Left hindlimb (tissue), 1 donor: ENCODE measurements around the gene ORC1.

Source experiments
- DNase-seq: peaks from one replicate; pipeline ENCODE4 v3.0.0-alpha.2; 2018

The ORC1 gene

GRCh38 chr1:52404116-52404974 lies at the start of gene ORC1, which contains the start of gene PRPF38A:
TSS of gene ORC1 (minus strand) at chr1:52404423. CDS start at chr1:52402223, 2,200 bp downstream.
TSS of gene PRPF38A (plus strand) at chr1:52404602. CDS start at chr1:52404750, 148 bp downstream.
- DNase-seq, result peak; percentile 97

DNA sequence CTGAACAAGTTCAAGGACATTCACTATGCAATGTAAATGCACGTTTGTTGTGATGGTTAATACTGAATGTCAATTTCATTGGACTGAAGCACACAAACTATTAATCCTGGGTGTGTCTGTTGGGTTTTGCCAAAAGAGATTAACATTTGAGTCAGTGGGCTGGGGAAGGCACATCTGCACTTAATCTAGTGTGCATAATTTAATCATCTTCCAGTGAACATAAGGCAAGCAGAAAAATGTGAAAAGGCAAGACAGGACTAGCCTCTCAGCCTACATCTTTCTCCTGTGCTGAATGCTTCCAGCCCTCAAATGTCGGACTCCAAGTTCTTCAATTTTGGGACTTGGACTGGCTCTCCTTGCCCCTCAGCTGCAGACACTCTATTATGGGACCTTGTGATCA lies 40.2 kb upstream of the ORC1 start:
- no peak for DNase-seq

- DNase-seq, result no peak
Measured at GRCh38 chr1:52439976-52440375, 35.8 kb upstream of the ORC1 start.

DNA sequence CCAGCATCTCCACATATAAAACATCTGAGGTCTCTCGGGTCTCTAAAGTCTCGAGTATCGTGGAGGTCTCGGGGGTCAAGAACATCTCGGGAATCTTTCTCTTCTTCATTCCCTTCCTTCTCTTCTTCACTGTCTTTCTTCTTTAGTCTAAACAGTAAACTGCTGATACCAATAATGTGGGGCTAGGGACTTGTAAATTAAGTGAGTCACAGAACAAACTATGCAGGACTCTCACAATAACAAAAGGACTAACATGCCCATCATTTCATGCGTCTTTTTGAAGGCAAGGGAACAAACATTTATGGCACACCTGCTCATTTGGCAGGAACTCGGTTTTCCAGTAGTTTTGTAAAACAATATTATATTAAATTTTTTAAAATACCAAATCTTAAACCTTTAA lies 32.6 kb upstream of the ORC1 start:
- DNase-seq, result no peak

- DNase-seq, result no peak
Measured at GRCh38 chr1:52435650-52436049, 31.4 kb upstream of the ORC1 start.

DNA sequence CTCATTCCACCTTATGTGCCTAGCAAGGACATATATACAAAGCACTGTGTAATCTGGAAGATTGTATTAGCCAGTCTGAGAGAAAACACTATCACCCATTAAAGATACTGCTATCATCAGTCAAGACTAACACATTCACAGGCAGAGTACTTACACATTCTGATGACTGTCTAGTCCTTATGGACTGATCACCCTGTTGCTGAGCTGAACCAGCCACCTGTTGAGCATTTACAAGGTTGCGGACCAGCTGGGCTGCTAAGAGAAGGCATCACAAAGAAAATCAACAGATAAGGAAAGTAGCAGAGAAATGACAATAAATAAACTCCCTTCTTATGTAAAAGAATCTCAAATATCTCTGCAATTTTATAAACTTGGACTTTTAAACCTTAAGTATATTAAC lies 31.0 kb upstream of the ORC1 start:
- no peak for DNase-seq

DNA sequence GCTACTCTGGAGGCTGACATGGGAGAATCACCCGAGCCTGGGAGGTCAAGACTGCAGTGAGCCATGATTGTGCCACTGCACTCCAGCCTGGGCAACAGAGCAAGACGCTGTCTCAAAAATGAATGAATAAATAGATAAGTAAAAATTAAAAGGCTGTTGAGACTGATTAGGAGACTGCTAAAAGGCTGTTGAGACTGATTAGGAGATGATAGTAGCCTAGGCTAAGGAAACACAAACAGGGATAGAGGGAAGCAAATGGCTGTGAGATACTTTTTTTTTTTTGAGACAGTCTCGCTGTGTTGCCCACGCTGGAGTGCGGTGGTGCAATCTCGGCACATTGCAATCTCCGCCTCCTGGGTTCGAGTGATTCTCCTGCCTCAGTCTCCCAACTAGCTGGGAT lies 28.6 kb upstream of the ORC1 start:
- no peak for DNase-seq

DNA sequence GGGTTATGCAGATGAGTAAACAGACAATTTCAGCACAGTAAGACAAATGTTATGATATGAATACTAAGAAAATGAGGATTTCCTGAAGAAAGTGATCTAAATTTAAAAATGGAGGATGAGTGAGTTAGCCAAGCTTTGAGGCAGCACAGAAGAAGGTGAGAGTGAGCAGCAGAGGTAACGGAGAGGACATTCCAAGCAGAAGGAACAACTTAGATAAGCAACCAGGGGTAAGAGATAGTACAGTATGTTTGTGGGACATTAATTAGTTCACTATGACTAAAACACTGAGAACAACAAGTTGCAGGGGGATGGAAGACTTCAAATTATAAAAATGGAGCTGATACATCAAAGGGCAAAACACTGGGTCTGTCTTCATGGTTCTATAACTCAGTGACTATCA lies 22.9 kb upstream of the ORC1 start:
- no peak for DNase-seq

DNA sequence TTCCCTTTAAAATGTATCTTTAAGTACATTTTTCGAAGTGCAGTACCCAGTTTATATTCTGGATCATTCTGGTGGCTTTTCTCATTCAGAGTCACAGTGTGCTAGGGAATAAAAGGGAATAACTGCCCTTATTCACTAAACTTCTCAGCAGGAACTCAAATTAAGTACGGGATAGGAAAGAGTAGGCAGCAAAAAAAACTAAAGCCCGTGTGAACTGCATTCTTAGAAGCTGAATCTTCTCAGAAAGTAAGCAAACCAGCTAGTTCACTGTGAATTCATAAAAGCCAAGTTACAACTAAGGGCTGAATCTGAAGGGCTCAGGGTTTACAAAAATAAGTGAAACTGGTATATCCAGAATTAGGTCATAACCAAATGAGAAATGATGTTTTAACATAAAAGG lies 22.1 kb upstream of the ORC1 start:
- no peak for DNase-seq

GRCh38 chr1:52424813-52425212 lies 20.6 kb upstream of the ORC1 start:
- no peak for DNase-seq

DNA sequence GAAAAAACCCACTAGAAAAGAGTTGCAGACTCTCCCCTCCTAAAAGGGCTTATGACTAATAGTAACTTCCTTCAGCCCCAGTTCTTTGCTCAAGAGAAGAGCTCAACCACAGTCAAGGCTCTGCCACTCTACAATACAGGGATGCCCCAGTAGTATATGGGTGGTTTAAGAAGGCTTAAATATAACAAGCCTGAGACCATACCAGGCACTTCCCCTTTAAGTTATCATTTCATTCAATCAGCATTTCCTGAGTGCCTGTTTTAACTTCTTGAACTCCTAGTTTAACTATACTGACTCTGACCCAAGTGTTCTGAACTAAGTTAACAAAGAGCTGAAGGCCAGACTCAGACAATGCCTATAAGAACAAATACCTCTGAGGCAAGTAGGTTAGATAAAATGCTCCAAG lies 20.0 kb upstream of the ORC1 start:
- no peak for DNase-seq

- DNase-seq, result no peak
Measured at GRCh38 chr1:52423771-52424170, 19.5 kb upstream of the ORC1 start.

- DNase-seq, result no peak
Measured at GRCh38 chr1:52423055-52423454, 18.8 kb upstream of the ORC1 start.

DNA sequence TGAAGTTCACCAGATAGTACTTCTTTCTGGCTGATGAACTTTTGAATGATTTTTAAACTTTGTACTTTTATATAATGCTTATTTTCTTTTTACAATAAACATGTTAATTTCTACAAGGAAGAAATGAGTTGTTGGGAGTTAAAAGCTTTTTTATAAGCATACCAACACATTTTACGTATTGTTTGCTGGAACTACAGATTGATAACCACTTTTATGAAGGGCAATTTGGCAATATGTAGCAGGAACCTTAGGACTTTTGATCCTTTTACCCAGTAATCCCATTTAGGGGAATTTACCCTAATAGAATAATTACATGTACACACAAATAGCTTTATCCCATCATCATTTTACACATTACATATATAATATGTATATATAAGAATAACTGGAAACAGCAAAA lies 16.5 kb upstream of the ORC1 start:
- no peak for DNase-seq

GRCh38 chr1:52416811-52417210 lies 12.6 kb upstream of the ORC1 start:
- DNase-seq, result no peak

GRCh38 chr1:52414942-52415341 lies 10.7 kb upstream of the ORC1 start:
- no peak for DNase-seq

DNA sequence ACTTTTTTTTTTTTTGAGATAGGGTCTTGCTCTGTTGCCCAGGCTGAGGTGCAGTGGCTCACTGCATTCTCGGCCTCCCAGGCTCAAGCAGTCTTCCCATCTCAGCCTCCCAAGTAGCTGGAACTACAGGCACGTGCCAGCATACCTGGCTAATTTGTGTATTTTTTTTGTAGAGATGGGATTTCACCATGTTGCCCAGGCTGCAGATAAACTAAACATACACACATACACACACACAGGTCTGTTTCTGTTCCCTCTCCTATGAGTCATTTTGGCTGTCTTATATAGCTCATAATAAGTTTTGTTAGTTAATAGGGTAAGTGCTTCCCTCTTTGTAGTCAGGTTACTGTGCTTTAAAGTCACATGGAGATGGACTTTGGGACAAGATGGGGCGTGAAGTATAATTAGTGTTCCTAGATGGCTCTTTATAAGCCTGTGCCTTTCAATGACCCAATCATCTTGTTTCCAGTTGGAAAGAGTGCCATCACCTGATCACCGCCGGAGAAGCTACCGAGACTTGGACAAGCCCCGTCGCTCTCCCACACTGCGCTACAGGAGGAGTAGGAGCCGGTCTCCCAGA lies 9.3 kb upstream of the ORC1 start:
- no peak for DNase-seq

DNA sequence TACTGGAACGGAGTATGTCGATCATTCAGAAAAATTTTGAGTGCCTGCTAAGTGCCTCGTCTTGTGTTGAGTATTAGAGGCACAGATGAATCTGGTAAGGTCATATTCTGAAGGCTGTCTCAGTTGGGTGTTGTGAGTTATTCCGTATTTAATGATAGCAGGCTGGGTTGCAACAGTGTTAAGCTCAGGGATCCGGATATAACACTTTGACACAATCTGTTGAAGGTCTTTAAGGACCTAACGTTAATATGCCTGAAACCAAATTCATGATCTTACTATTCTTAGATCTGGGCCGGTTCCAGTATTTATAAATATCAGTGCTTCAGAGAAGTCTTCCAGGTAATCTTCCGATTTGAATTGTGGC lies 734 bp upstream of the ORC1 start:
- DNase-seq, result no peak

DNA sequence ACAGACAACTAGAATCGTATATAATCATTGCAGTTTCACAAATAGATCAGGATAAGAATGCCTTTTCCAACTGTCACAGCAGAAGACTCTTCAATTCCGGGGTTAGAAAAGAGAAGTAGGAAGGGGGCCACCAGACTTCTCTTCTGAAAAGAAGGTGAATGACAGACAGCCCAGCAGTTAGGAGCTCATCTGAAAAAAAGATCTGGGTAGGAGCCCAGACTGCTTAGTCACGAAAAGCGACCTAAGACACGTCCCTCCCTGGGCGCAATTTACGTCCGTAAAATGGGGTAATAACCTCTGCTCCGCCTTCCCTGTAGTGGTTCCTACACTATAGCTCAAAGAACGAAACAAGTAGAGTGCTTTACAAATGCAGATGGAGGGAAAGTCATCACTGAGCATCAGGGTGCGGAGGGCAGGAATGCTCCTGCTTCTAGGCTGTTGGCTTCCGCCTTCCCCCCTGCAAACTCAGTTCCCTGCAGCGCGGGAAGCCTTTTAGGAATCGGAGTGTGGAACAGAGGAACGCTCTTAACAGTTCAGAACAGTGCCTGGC lies 582 bp downstream of the ORC1 start:
- DNase-seq, result no peak

- DNase-seq, result no peak
Measured at GRCh38 chr1:52402860-52403240, 1.4 kb downstream of the ORC1 start.

GRCh38 chr1:52400131-52400530 lies 4.1 kb downstream of the ORC1 start:
- DNase-seq, result no peak

DNA sequence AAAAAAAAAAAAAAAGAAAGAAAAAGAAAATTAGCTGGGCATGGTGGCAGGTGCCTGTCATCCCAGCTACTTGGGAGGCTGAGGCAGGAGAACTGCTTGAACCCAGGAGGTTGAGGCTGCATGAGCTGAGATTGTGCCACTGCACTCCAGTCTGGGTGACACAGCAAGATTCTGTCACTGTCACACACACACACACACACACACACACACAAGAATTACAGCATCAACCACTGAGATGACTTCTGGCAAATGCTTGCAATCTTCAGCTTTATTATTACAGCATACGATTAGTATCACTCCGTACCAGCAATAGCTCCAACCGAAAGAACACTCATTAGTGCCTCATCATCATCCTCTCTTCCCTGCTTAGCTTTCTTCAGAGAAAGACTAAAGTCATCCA lies 4.6 kb downstream of the ORC1 start:
- DNase-seq, result no peak

GRCh38 chr1:52393174-52393573 lies 11.0 kb downstream of the ORC1 start:
- no peak for DNase-seq

DNA sequence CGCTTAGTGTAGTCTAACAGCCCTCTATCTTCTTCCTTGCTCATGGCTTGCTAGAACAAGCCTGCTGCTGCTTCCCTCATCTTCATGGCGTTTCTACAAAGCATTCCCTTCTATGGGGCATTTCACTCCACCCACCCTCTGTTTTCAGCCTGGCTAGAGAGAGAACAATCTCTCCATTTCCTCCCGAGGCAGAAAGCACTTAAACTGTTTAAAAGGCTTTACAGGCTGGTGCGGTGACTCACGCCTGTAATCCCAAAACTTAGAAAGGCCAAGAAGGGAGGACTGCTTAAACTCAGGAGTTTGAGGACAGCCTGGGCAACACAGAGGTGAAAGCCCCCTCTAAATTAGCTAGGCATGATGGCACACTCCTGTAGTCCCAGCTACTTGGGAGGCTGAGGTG lies 17.8 kb downstream of the ORC1 start:
- no peak for DNase-seq
